DMS 273 (cell line): ENCODE results near the gene KDM4B.
A peak's percentile ranks its signal among the peaks of the same experiment; 100 is the strongest.

Experiments
- DNase-seq: peaks from one replicate; lab custom pipeline; 2025; ENCODE audit not compliant: unreplicated experiment; lab: John Stamatoyannopoulos, UW

Gene KDM4B

GRCh38 chr19:4984106-4984380, 15.1 kb downstream of the KDM4B start:
- no peak for DNase-seq

GRCh38 chr19:4984438-4984990, 15.6 kb downstream of the KDM4B start:
- no peak for DNase-seq

GRCh38 chr19:4985551-4985991, 16.7 kb downstream of the KDM4B start:
- DNase-seq = no peak

DNA sequence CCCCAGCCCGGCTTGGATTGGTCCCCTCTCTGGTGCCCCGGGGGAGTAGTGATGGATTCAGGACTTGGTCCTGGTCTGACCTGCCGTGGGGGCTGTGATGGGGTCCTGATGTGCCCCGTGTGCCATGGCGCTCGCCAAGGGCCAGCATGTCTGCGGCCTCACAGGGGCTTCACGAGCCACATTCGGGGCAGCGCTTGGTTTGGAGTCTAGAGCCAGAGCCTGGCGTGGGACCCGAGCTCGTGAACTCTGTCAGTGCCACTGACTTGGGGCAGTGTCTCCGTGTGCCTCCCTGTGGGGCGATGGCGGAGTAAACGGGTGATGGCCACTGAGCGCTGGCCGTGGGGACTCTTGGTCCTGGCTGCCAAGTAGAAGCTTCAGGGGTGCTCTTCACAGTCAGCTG, 17.1 kb downstream of the KDM4B start:
- no peak for DNase-seq

GRCh38 chr19:4986471-4986891, 17.6 kb downstream of the KDM4B start:
- no peak for DNase-seq

DNA sequence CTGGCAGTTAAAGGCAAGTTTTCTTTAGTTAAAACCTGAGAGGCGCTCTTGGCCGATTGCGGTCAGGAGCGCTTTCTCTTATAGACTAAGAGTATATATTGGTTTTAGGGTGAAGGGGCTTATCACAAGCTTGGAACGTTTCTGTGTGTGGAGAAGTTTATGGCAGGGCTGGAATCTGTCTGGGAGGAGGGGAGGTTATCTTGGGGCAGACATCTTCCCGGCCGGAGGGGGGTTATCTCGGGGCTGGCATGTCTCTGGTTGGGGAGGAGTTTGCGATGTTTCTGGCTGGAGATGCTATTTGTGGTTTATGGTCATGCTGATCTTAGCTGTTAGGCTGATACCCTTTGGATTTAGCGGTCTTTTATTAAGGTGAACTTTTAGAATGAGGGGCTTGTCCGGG, 18.3 kb downstream of the KDM4B start:
- no peak for DNase-seq

DNA sequence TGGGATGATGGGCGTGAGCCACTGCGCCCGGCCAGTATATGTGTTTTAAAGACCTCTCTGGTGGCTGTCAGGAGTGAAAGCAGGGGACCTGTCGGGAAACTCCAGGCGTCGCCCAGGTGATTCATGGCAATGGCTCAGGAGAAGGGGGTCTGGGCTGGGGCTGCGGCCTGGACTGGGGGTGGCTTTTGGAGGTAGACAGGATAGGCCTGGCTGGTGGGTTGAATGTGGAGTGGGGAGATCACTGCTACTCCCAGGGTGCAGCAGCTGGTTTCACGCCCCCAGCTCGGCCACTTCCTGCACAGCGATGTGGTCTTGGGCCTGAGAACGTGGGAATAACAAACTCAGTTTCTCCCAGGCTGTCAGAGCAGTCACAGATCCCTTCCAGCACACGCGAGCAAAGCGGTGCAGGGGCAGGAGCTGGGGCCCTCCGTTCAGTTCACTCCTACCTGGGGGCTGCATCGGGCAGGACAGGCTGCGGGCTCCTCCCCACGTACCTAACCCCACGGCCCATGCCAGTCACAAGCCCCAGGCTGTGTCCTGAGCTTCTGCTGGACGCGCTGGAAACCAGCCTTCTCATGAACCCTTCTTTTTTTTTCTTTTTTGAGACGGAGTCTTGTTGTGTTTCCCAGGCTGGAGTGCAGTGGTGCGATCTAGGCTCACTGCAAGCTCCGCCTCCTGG, 18.9 kb downstream of the KDM4B start:
- DNase-seq = no peak

DNA sequence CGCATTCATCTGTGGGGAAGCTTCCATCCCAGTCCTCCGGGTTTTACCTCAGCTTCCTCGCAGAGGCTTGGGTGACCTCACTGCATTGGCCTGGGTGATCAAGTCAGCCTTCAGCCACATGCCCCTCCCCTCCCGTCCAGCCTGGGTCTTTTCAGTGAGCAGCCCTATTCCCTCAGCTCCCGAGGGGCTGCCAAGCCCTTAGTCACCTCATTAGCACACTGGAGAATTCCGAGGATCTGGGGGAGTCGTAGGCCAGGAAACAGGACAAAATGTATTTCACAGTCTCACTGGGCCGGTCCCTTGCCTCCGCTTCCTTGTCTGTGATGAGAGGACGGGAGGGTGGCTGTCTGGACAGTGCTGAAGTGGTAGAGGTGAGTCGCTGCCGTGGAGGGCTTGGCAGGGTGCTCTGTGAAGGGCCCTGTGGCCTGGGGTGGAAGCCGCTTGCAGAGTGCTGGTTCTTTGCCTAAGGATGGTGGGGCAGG, 19.9 kb downstream of the KDM4B start:
- no peak for DNase-seq

DNA sequence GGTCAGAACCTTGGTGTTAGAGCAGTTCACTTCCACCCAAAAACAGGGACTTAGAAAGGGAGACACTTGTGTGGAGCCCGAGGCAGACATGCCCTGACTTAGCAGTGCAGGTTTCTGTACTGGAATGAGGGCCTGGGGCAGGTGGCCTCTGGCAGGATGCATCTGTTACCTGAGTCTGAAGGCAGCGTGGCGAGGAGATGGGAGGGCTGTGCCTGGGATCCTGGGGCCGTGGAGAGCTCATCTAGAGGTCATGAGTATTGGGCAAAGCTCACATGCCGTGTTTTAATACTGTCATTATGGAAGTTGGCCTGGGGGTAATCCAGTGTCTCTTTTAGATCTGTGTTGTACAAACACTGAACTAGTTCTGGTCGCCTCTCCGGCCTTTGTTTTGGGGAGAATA, 21.4 kb downstream of the KDM4B start:
- DNase-seq = no peak

DNA sequence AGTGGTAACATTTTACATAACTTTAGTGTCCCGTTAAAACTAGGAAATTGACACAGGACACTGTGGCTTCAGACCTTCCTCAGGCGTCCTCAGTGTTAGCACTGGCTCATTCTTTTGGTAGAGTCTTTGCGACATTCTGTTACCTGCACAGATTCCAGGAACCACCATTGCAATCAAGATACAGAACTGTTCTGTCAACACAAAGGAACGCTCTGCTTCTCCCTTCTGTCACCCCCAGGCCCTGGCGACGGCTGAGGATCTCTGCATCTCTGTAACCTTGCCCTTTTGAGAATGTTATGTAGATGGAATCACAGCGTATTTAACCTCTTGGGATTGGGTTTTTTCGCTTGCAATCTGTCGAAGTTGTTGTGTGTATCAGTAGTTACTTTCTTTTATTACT, 22.6 kb downstream of the KDM4B start:
- DNase-seq = no peak

DNA sequence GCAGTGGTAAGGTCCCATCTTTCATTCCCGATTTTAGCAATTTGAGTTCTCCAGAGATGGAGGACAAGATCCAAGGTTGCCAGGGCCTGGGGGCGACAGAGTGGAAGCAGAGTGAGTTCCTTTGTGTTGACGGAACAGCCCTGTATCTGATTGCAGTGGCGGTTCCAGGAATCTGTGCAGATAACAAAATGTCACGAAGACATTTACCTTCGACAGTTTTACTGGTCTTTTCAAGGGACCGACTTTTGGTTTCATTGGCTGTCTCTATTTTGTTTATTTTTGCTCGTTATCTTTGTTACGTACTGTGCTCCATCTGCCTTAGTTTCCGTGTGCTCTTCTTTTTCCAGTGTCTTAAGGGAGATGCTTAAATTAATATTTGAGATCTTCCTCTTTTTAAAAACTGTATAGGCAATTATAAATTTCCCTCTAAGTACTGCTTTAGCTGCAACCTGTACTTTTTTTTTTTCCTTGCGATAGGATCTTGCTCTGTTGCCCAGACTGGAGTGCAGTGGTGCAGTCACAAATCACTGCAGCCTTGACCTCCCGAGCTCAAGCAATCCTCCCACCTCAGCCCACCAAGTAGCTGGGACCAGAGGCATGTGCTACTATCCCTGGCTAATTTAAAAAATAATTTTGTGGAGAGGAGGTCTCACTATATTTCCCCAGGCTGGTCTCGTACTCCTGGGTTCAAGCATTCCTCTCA, 23.2 kb downstream of the KDM4B start:
- no peak for DNase-seq

DNA sequence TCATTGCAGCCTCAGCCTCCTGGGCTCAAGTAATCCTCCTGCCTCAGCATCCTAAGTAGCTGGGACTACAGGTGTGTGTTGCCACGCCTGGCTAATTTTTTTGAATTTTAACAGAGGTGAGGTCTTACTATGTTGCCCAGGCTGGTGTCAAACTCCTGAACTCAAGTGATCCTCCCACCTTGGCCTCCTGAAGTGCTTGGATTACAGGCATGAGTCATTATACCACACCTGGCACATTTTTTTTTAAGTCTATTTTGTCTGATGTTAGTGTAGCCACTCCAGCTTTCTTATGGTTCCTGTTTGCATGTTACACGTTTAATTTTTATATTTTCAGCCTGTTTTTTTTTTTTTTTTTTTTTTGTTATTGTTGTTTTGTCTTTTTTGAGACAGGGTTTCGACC, 24.8 kb downstream of the KDM4B start:
- no peak for DNase-seq

DNA sequence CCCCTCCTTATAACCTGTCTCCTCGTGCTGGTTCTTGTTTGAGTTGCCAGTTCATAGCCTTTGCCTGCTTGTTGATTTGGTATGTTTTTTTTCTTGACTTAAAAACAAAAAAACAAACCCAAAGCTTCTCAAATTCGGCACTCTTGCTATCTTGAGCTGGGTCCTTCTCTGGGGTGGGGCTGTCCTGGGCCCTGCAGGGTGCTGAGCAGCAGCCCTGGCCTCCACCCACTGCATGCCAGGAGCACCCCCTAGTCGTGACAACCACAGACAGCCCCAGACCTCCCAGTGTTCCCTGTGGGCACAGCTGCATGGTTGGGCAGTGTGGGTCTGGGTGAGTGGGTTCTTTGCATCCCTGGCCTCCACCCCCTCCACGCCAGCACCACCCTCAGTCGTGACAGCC, 27.8 kb downstream of the KDM4B start:
- no peak for DNase-seq

- DNase-seq = no peak
Observed at GRCh38 chr19:4997297-4997696, 28.4 kb downstream of the KDM4B start.

DNA sequence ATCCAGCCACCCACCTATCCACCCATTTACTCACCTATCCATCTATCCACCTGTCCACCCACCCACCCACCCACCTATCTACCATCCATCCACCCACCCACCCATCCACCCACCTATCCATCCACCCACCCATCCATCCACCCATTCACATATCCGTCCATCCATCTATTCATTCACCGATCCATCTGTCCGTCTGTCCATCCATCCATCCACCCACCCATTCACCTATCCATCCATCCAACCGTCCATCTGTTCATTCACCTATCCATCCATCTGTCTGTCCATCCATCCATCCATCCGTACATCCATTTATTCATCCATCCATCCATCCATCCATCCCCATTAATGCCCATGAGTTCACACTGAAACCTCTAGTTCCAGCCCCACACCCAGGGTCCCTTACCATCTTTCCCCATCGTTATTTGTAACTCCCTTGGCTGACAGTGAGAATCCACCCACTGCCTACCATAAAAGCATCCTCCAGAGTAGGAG, 31.3 kb downstream of the KDM4B start:
- DNase-seq = no peak

GRCh38 chr19:5001615-5002014, 32.7 kb downstream of the KDM4B start:
- DNase-seq = peak; percentile 39

- no peak for DNase-seq
Observed at GRCh38 chr19:5002143-5002542, 33.2 kb downstream of the KDM4B start.

DNA sequence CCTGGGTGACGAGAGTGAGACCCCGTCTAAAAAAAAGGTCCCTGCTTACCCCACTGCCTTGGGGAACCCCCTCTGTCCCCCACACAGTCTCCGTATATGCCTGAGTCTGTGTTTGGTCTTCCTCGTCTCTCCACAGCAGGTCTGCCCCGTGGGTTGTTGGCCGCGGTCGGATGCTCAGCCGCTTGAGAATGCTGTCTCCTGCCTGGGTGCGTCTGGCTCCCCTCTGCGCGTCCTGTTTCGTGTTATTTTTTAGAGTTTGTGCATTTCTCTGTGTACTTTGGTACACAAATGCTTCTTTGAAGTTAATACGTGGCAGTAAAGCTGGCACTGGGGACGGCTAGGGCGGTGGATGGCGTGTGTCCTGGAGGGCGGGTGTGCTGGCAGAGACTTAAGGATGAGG, 34.9 kb downstream of the KDM4B start:
- no peak for DNase-seq

GRCh38 chr19:5005096-5005495, 36.2 kb downstream of the KDM4B start:
- DNase-seq = no peak

- no peak for DNase-seq
Observed at GRCh38 chr19:5006201-5006600, 37.3 kb downstream of the KDM4B start.

GRCh38 chr19:5006821-5007220, 37.9 kb downstream of the KDM4B start:
- DNase-seq = no peak

- DNase-seq = no peak
Observed at GRCh38 chr19:5011476-5012238, 42.7 kb downstream of the KDM4B start.
